Prostate gland (tissue), 2 donors: ENCODE results near the gene PHLDB1. TPM values are rescaled to one million over a fixed set of nuclear protein-coding genes. Genes with fewer than 3 reads are reported as not detected.

Experiments
- DNase-seq: peaks from one replicate; pipeline ENCODE4 v3.0.0-alpha.2; 2019; ENCODE audit warnings: low spot score
- H3K27ac ChIP-seq, 2 donors: fragments of 200-600 bp; sonication (generic); 2 replicates each; pipeline ENCODE4 v1.5.1; 2017 to 2019
- H3K27me3 ChIP-seq: fragments of 200-600 bp; sonication (generic); replicated peaks from 2 replicates; pipeline ENCODE4 v1.5.1; 2019; ENCODE audit not compliant: insufficient read depth
- H3K36me3 ChIP-seq, 2 donors: fragments of 200-600 bp; sonication (generic); 1 replicate in 1 of 2; 2 replicates in 1 of 2; pipeline versions ENCODE4 v1.5.1 to v1.8.1; 2017 to 2019
- H3K4me1 ChIP-seq: fragments of 200-600 bp; sonication (generic); replicated peaks from 2 replicates; pipeline ENCODE4 v1.5.1; 2019
- H3K4me3 ChIP-seq, 2 donors: fragments of 200-600 bp; sonication (generic); 2 replicates each; pipeline ENCODE4 v1.5.1; 2017 to 2019
- H3K9me3 ChIP-seq: fragments of 200-600 bp; sonication (generic); 2 replicates; pipeline ENCODE4 v1.5.1; 2017
- POLR2A ChIP-seq: fragments of 450-650 bp; IDR thresholded peaks from one replicate; pipeline ENCODE4 v1.6.1; 2016; ENCODE audit warnings: antibody characterized with exemption, mild to moderate bottlenecking
- POLR2AphosphoS5 ChIP-seq: sonication (generic); formaldehyde crosslinking; IDR thresholded peaks from one replicate; pipeline ENCODE4 v1.6.1; 2017; ENCODE audit warnings: antibody characterized with exemption
- WGBS: methylation state at CpG from one replicate; pipeline ENCODE4 v1.1.5; 2018; 5-methylcytosine and 5-hydroxymethylcytosine counted together
- intact Hi-C: fragments of 100-400 bp; cut with DNase I; formaldehyde crosslinking; loops from one replicate; pipeline ENCODE4 v1.14.2; 2022
- total RNA-seq, 2 donors: library from RNA; depleted of rRNA; stranded (reverse); fragments of >200 nt; gene quantifications; one replicate each; pipeline ENCODE4 v1.1.0, GENCODE V29; 2016
- TF ChIP-seq, protein P1 (sequence below), 4 experiments: fragments of 200-600 bp in 2 of 4; fragments of 450-650 bp in 2 of 4; sonication (generic) in 2 of 4; IDR thresholded peaks; 1 replicate in 3 of 4; 2 replicates in 1 of 4; pipeline ENCODE4 v1.5.1; 2016 to 2019; ENCODE audit warnings: antibody characterized with exemption in 4 of 4, mild to moderate bottlenecking in 2 of 4, moderate library complexity in 2 of 4

Gene PHLDB1
- total RNA-seq, 2 donors from 2014 or later, result 74.5 to 113 TPM

GRCh38 chr11:118636569-118637290 lies 29.3 kb downstream of the PHLDB1 start:
- Histone ChIP-seq H3K27ac (peak overlapping the region in 1 of 2 donors; percentile 78), H3K36me3 (no peaks in the 10 kb centered on the region), H3K9me3 (no peaks in the 10 kb centered on the region), H3K4me3 (no peak overlapping the region), H3K27me3 (no peaks in the 10 kb centered on the region), H3K4me1 (peaks cover 21% of the 10 kb centered on the region)
- 77% methylated on average over 8 of the region's 8 CpGs for WGBS
- no peak for DNase-seq
- intact Hi-C loops, result no loop called here
- TF ChIP-seq, protein P1, sequence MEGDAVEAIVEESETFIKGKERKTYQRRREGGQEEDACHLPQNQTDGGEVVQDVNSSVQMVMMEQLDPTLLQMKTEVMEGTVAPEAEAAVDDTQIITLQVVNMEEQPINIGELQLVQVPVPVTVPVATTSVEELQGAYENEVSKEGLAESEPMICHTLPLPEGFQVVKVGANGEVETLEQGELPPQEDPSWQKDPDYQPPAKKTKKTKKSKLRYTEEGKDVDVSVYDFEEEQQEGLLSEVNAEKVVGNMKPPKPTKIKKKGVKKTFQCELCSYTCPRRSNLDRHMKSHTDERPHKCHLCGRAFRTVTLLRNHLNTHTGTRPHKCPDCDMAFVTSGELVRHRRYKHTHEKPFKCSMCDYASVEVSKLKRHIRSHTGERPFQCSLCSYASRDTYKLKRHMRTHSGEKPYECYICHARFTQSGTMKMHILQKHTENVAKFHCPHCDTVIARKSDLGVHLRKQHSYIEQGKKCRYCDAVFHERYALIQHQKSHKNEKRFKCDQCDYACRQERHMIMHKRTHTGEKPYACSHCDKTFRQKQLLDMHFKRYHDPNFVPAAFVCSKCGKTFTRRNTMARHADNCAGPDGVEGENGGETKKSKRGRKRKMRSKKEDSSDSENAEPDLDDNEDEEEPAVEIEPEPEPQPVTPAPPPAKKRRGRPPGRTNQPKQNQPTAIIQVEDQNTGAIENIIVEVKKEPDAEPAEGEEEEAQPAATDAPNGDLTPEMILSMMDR (IDR thresholded peaks at IDR 0.05), result no peak
- TF ChIP-seq POLR2A (no peak), POLR2AphosphoS5 (no peak)

DNA sequence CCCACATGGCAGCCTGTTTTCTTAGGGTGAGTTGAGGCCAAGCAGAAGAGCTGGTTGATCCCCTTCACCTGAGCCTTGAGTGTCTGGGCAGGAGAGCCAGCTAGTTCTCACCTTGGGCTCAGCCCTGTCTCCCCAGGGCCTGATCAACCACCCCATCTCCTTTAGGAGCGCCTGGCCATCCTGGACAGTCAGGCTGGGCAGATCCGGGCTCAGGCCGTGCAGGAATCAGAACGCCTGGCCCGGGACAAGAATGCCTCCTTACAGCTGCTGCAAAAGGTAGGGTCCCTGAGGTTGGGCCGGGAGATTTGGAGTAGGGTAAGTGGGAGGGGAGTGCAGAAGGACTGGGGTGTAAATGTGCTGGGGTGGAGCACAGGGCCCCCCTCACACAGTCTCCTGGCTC lies 31.3 kb downstream of the PHLDB1 start:
- H3K4me3 ChIP-seq, result no peak overlapping the region
- no peak for TF ChIP-seq POLR2AphosphoS5
- no peak for TF ChIP-seq POLR2A
- TF ChIP-seq, protein P1 (IDR thresholded peaks at IDR 0.05), result no peak
- no peak overlapping the region for H3K27ac ChIP-seq
- DNase-seq, result no peak
- no peaks in the 10 kb centered on the region for H3K9me3 ChIP-seq
- H3K36me3 ChIP-seq, result no peaks in the 10 kb centered on the region
- H3K27me3 ChIP-seq, result no peaks in the 10 kb centered on the region
- 86% methylated on average over 6 of the region's 6 CpGs for WGBS
- intact Hi-C loops, result no loop called here
- peaks cover 21% of the 10 kb centered on the region for H3K4me1 ChIP-seq

DNA sequence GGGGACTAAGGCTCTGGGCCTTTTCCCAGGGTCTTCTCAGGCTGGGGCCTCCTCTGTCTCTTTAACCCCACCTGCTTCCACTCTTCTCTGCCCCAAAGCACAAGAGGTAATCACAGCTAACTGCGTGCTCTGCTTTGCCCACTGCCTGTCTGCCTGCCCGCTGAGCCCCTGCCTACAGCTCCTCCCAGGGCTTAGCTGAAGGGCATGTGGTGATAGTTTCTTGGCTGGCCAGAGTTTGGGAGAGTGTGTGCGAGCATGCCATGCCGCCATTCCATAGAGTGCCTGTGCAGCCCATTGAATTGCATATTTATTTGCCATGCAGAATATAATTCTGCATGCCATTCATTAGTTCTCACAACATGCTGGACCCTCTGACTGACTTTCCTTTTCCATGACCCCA lies 32.5 kb downstream of the PHLDB1 start:
- Histone ChIP-seq H3K36me3 (peaks cover 7 to 9% of the 10 kb centered on the region in 2 donors), H3K9me3 (no peaks in the 10 kb centered on the region), H3K4me3 (no peak overlapping the region), H3K27me3 (no peaks in the 10 kb centered on the region), H3K4me1 (peaks cover 19% of the 10 kb centered on the region), H3K27ac (peak overlapping the region in 1 of 2 donors; percentile 47)
- intact Hi-C loops, result no loop called here
- TF ChIP-seq POLR2A (no peak), POLR2AphosphoS5 (no peak)
- TF ChIP-seq, protein P1 (IDR thresholded peaks at IDR 0.05), result no peak
- no peak for DNase-seq
- 57% methylated on average over 4 of the region's 4 CpGs for WGBS

- H3K4me3 ChIP-seq, result no peak overlapping the region
- H3K4me1 ChIP-seq, result peaks cover 18% of the 10 kb centered on the region
- TF ChIP-seq POLR2AphosphoS5, result no peak
- TF ChIP-seq, protein P1 (IDR thresholded peaks at IDR 0.05), result peak in 2 of 4 experiments; percentile 39 to 40
- intact Hi-C loops, result no loop called here
- H3K27me3 ChIP-seq, result no peaks in the 10 kb centered on the region
- H3K36me3 ChIP-seq, result peaks cover 7 to 16% of the 10 kb centered on the region in 2 donors
- H3K9me3 ChIP-seq, result no peaks in the 10 kb centered on the region
- H3K27ac ChIP-seq, result no peak overlapping the region
- WGBS, result 64% methylated on average over 5 of the region's 5 CpGs
- no peak for DNase-seq
Measured at GRCh38 chr11:118640332-118641154, 33.1 kb downstream of the PHLDB1 start.
